Endothelial cell of umbilical vein (primary cell): ENCODE measurements around the gene NEO1. TPM values are rescaled to one million over a fixed set of nuclear protein-coding genes. Genes with fewer than 3 reads are reported as not detected.

Experiments
- BruUV-seq: library from RNA; stranded (reverse); fragments of 400-500 nt; replicated peaks from 2 replicates; lab custom pipeline; 2021; lab: Mats Ljungman, UMichigan
- CTCF ChIA-PET: fragments of 300-600, 350-600 bp; sonication (Branson Sonifier 250); formaldehyde crosslinking; loops from one replicate; lab custom pipeline; 2021; ENCODE audit warnings: antibody characterized with exemption, inconsistent platforms; lab: Charles Lee
- POLR2A ChIA-PET: fragments of 300-600, 350-600 bp; sonication (Branson Sonifier 250); formaldehyde crosslinking; loops from one replicate; lab custom pipeline; 2021; ENCODE audit warnings: antibody characterized with exemption, inconsistent platforms; lab: Charles Lee
- DNase-seq: peaks from one replicate; pipeline ENCODE4 v3.0.0-alpha.2; 2011; ENCODE audit warnings: low read depth, low spot score
- FAIRE-seq: peaks from 2 replicates; lab custom pipeline; 2011; peaks lifted over from hg19 to GRCh38; lab: Jason Lieb, UNC
- H2AFZ ChIP-seq: 2 replicates; pipeline ENCODE4 v1.6.0; 2012; ENCODE audit warnings: low read depth, low read length, control low read depth, inconsistent platforms
- H3K27ac ChIP-seq: 2 replicates; pipeline ENCODE4 v1.5.1; 2011; ENCODE audit warnings: low read depth, mild to moderate bottlenecking, control low read depth, low read length, moderate library complexity; ENCODE audit not compliant: insufficient read depth
- H3K27me3 ChIP-seq, 2 experiments: 2 replicates each; pipeline versions ENCODE4 v1.6.0 to v1.6.1; 2011; ENCODE audit warnings: low read length in 2 of 2, mixed read lengths in 1 of 2; ENCODE audit not compliant: control insufficient read depth in 2 of 2, insufficient read depth in 2 of 2
- H3K36me3 ChIP-seq, 2 experiments: 2 replicates in 1 of 2; 3 replicates in 1 of 2; pipeline ENCODE4 v1.5.1; 2011; ENCODE audit warnings: low read length in 2 of 2, mild to moderate bottlenecking in 1 of 2, moderate library complexity in 1 of 2; ENCODE audit not compliant: control insufficient read depth in 2 of 2, insufficient read depth in 2 of 2; ENCODE audit errors: extremely low read depth in 1 of 2
- H3K4me1 ChIP-seq: 3 replicates; pipeline ENCODE4 v1.5.1; 2011; ENCODE audit warnings: mild to moderate bottlenecking, low read length; ENCODE audit not compliant: control insufficient read depth, insufficient read depth; ENCODE audit errors: extremely low read depth
- H3K4me2 ChIP-seq: 2 replicates; pipeline ENCODE4 v1.6.1; 2011; ENCODE audit warnings: low read length, control low read depth, mixed read lengths; ENCODE audit not compliant: insufficient read depth
- H3K4me3 ChIP-seq, 3 experiments: fragments of 200-600 bp in 1 of 3; sonication (generic), shearing (Covaris generic) in 1 of 3; replicated peaks in 1 of 3; 2 replicates each; pipeline ENCODE4 v1.5.1; 2011 to 2016; ENCODE audit warnings: control low read depth in 3 of 3, low read length in 3 of 3, mild to moderate bottlenecking in 2 of 3, inconsistent platforms in 1 of 3, low read depth in 1 of 3, moderate library complexity in 1 of 3; ENCODE audit not compliant: insufficient read depth in 1 of 3
- H3K79me2 ChIP-seq: 2 replicates; pipeline ENCODE4 v1.6.0; 2012; ENCODE audit warnings: low read length, inconsistent platforms; ENCODE audit not compliant: control insufficient read depth, insufficient read depth
- H3K9ac ChIP-seq: replicated peaks from 2 replicates; pipeline ENCODE3; 2011; ENCODE audit warnings: low read length, control low read depth; ENCODE audit not compliant: insufficient read depth; ENCODE audit errors: extremely low read depth
- H3K9me1 ChIP-seq: replicated peaks from 3 replicates; pipeline ENCODE4 v1.6.0; 2011; ENCODE audit warnings: mild to moderate bottlenecking, low read length; ENCODE audit not compliant: control insufficient read depth, insufficient read depth; ENCODE audit errors: extremely low read depth
- H3K9me3 ChIP-seq: replicated peaks from 2 replicates; pipeline ENCODE4 v1.5.1; 2012; ENCODE audit warnings: low read length, inconsistent platforms; ENCODE audit not compliant: control insufficient read depth, insufficient read depth
- H4K20me1 ChIP-seq: replicated peaks from 2 replicates; pipeline ENCODE3; 2011; ENCODE audit warnings: mild to moderate bottlenecking, low read length; ENCODE audit not compliant: control insufficient read depth, insufficient read depth; ENCODE audit errors: extremely low read depth
- EZH2 ChIP-seq: IDR thresholded peaks from 2 replicates; pipeline ENCODE4 v1.6.1; 2012; ENCODE audit warnings: borderline replicate concordance, low read depth, mild to moderate bottlenecking, moderate library complexity, low read length, inconsistent platforms; ENCODE audit not compliant: severe bottlenecking
- FOS ChIP-seq: IDR thresholded peaks from 2 replicates; pipeline ENCODE4 v1.6.1; 2011; ENCODE audit warnings: mild to moderate bottlenecking, low read length, moderate library complexity, borderline replicate concordance; ENCODE audit not compliant: insufficient read depth
- GATA2 ChIP-seq: IDR thresholded peaks from 2 replicates; pipeline ENCODE4 v1.7.0; 2011; ENCODE audit warnings: low read depth, mild to moderate bottlenecking, moderate library complexity, mixed read lengths, low read length; ENCODE audit not compliant: insufficient read length, insufficient read depth
- JUN ChIP-seq: IDR thresholded peaks from 2 replicates; pipeline ENCODE4 v1.6.1; 2011; ENCODE audit warnings: borderline replicate concordance, low read depth; ENCODE audit not compliant: insufficient read length, insufficient read depth
- MAX ChIP-seq: IDR thresholded peaks from 2 replicates; pipeline ENCODE4 v1.6.1; 2011; ENCODE audit not compliant: insufficient read depth, insufficient read length
- MYC ChIP-seq: IDR thresholded peaks from one replicate; pipeline ENCODE4 v1.6.1; 2011; ENCODE audit warnings: mild to moderate bottlenecking, low read depth, low read length
- POLR2A ChIP-seq: IDR thresholded peaks from 2 replicates; pipeline ENCODE4 v1.6.1; 2012; ENCODE audit warnings: low read depth, mild to moderate bottlenecking, control low read depth, low read length
- POLR2AphosphoS5 ChIP-seq: IDR thresholded peaks from 2 replicates; pipeline ENCODE4 v1.6.1; 2012; ENCODE audit warnings: low read depth, mild to moderate bottlenecking, control low read depth, low read length, moderate library complexity; ENCODE audit not compliant: insufficient read depth
- dilution Hi-C: fragments of 300-500 bp; cut with MboI; formaldehyde crosslinking; loops from one replicate; pipeline ENCODE4 v1.15.0; 2019; ENCODE audit warnings: low sequenced_read_pairs; ENCODE audit not compliant: extremely low pct_ligation_motif_present
- intact Hi-C: fragments of 100-400 bp; cut with micrococcal nuclease; formaldehyde crosslinking; loops from one replicate; pipeline ENCODE4 v1.10.0; 2022
- polyA plus RNA-seq, 4 experiments: library from polyadenylated mRNA; depleted of rRNA in 3 of 4; stranded (reverse) in 3 of 4; unstranded in 1 of 4; fragments of >200 nt; gene quantifications; 2 replicates each; pipeline versions ENCODE4 v1.2.1 to v1.2.3, GENCODE V29; 2011 to 2012; ENCODE audit warnings: missing spikeins in 1 of 4
- total RNA-seq: library from RNA; stranded (reverse); gene quantifications from 2 replicates; pipeline ENCODE4 v1.2.3, GENCODE V29; 2021
- TF ChIP-seq, protein P1 (sequence below), 2 donors: IDR thresholded peaks; 1 replicate in 1 of 2; 2 replicates in 1 of 2; pipeline ENCODE4 v1.5.1; 2011; ENCODE audit warnings: low read length in 2 of 2, mild to moderate bottlenecking in 2 of 2, moderate library complexity in 2 of 2, control low read depth in 1 of 2, inconsistent platforms in 1 of 2, low read depth in 1 of 2; ENCODE audit not compliant: insufficient read depth in 1 of 2; ENCODE audit errors: extremely low read depth in 1 of 2

The NEO1 gene
- total and polyA plus RNA-seq, 2 donors (not counting 3 experiments of a cell fraction or from before 2014, with no cell fraction given): 0.12 to 0.35 TPM

GRCh38 chr15:73338058-73338457 lies 285.8 kb downstream of the NEO1 start:
- dilution Hi-C loops: no loop called here
- ChIA-PET CTCF (no interaction called here), POLR2A (no interaction called here)
- Histone ChIP-seq H3K27me3 (no peaks in the 10 kb centered on the region), H3K9me3 (no peaks in the 10 kb centered on the region), H3K79me2 (no peaks in the 10 kb centered on the region), H3K27ac (no peak overlapping the region), H3K4me1 (no peaks in the 10 kb centered on the region), H3K4me2 (no peak overlapping the region), H2AFZ (no peak overlapping the region), H4K20me1 (no peaks in the 10 kb centered on the region), H3K36me3 (no peaks in the 10 kb centered on the region), H3K9ac (no peak overlapping the region), H3K4me3 (no peak overlapping the region), H3K9me1 (no peaks in the 10 kb centered on the region)
- DNase-seq (no peak), FAIRE-seq (no peak)
- intact Hi-C loops: no loop called here
- BruUV-seq: no TSS peak
- TF ChIP-seq MAX (no peak), POLR2AphosphoS5 (no peak), FOS (no peak), GATA2 (no peak), EZH2 (no peak), POLR2A (no peak), JUN (no peak), MYC (no peak)
- TF ChIP-seq, protein P1, sequence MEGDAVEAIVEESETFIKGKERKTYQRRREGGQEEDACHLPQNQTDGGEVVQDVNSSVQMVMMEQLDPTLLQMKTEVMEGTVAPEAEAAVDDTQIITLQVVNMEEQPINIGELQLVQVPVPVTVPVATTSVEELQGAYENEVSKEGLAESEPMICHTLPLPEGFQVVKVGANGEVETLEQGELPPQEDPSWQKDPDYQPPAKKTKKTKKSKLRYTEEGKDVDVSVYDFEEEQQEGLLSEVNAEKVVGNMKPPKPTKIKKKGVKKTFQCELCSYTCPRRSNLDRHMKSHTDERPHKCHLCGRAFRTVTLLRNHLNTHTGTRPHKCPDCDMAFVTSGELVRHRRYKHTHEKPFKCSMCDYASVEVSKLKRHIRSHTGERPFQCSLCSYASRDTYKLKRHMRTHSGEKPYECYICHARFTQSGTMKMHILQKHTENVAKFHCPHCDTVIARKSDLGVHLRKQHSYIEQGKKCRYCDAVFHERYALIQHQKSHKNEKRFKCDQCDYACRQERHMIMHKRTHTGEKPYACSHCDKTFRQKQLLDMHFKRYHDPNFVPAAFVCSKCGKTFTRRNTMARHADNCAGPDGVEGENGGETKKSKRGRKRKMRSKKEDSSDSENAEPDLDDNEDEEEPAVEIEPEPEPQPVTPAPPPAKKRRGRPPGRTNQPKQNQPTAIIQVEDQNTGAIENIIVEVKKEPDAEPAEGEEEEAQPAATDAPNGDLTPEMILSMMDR (IDR thresholded peaks at IDR 0.05; ENCODE audit: extremely low read depth in 1 of 2, insufficient read depth in 1 of 2, low read depth in 1 of 2, low read length in 2 of 2): no peak
